Type B pancreatic cell (in vitro differentiated cells): Measurements from ENCODE around the gene TEX9. TPM values are rescaled to one million over a fixed set of nuclear protein-coding genes. Genes with fewer than 3 reads are reported as not detected.
"Not testable (repeated sequence)": the region's sequence is repeated elsewhere in the genome, so short reads cannot be mapped to it uniquely, and the experiment has no call there.

Experiments
- DNase-seq: peaks from one replicate; pipeline ENCODE4 v3.0.0; 2021; ENCODE audit warnings: mixed read lengths; ENCODE audit not compliant: unreplicated experiment; ENCODE audit errors: extremely low spot score
- H3K27ac Mint-ChIP-seq: 2 replicates; pipeline ENCODE4 v1.8.0; 2021; ENCODE audit warnings: mild to moderate bottlenecking, mixed read lengths
- H3K27me3 Mint-ChIP-seq: 2 replicates; pipeline ENCODE4 v1.8.0; 2021; ENCODE audit warnings: mixed read lengths
- H3K36me3 Mint-ChIP-seq: 2 replicates; pipeline ENCODE4 v1.8.0; 2021; ENCODE audit warnings: mixed read lengths
- H3K4me1 Mint-ChIP-seq: one replicate; pipeline ENCODE4 v1.8.0; 2021; ENCODE audit warnings: mixed read lengths; ENCODE audit not compliant: unreplicated experiment
- H3K4me3 Mint-ChIP-seq: 2 replicates; pipeline ENCODE4 v1.8.0; 2021; ENCODE audit warnings: mild to moderate bottlenecking, mixed read lengths
- H3K9me3 Mint-ChIP-seq: 2 replicates; pipeline ENCODE4 v1.8.0; 2021; ENCODE audit warnings: mixed read lengths
- CTCF ChIP-seq: fragments of 200-600 bp; sonication (generic); conservative IDR thresholded peaks from 2 replicates; pipeline ENCODE4 v1.5.0; 2021; ENCODE audit warnings: antibody characterized with exemption, mild to moderate bottlenecking
- total RNA-seq: library from RNA; stranded (reverse); gene quantifications from 2 replicates; pipeline ENCODE4 v1.2.1, GENCODE V29; 2021; ENCODE audit warnings: low replicate concordance

The TEX9 gene
- total RNA-seq, 1 donor from 2014 or later: 23.7 TPM

- no peak for DNase-seq
- TF ChIP-seq CTCF: no peak
- Mint-ChIP-seq H3K27ac (no peak overlapping the region), H3K36me3 (peaks cover 30% of the 10 kb centered on the region), H3K27me3 (no peaks in the 10 kb centered on the region), H3K4me3 (no peak overlapping the region), H3K4me1 (no peaks in the 10 kb centered on the region), H3K9me3 (peaks cover 4% of the 10 kb centered on the region)
Observed at GRCh38 chr15:56383010-56383409, 17.8 kb downstream of the TEX9 start.

GRCh38 chr15:56385908-56386307 lies 20.7 kb downstream of the TEX9 start:
- Mint-ChIP-seq H3K4me3 (no peak overlapping the region), H3K27me3 (no peaks in the 10 kb centered on the region), H3K36me3 (peaks cover 21% of the 10 kb centered on the region), H3K4me1 (no peaks in the 10 kb centered on the region), H3K27ac (no peak overlapping the region), H3K9me3 (peaks cover 4% of the 10 kb centered on the region)
- DNase-seq: no peak
- TF ChIP-seq CTCF: no peak

GRCh38 chr15:56390739-56391267 lies 25.6 kb downstream of the TEX9 start:
- no peak for DNase-seq
- no peak for TF ChIP-seq CTCF
- no peaks in the 10 kb centered on the region for H3K27me3 Mint-ChIP-seq
- H3K36me3 Mint-ChIP-seq: peaks cover 27% of the 10 kb centered on the region
- no peak overlapping the region for H3K4me3 Mint-ChIP-seq
- no peaks in the 10 kb centered on the region for H3K4me1 Mint-ChIP-seq
- no peak overlapping the region for H3K27ac Mint-ChIP-seq
- peaks cover 4% of the 10 kb centered on the region for H3K9me3 Mint-ChIP-seq

- Mint-ChIP-seq H3K4me1 (no peaks in the 10 kb centered on the region), H3K36me3 (peaks cover 35% of the 10 kb centered on the region), H3K9me3 (peaks cover 10% of the 10 kb centered on the region), H3K27me3 (no peaks in the 10 kb centered on the region), H3K4me3 (no peak overlapping the region), H3K27ac (no peak overlapping the region)
- DNase-seq: no peak
- no peak for TF ChIP-seq CTCF
Observed at GRCh38 chr15:56393277-56393676, 28.1 kb downstream of the TEX9 start.

- H3K4me3 Mint-ChIP-seq: no peak overlapping the region
- H3K9me3 Mint-ChIP-seq: peaks cover 10% of the 10 kb centered on the region
- H3K36me3 Mint-ChIP-seq: peaks cover 34% of the 10 kb centered on the region
- no peak for DNase-seq
- no peak overlapping the region for H3K27ac Mint-ChIP-seq
- TF ChIP-seq CTCF: no peak
- H3K27me3 Mint-ChIP-seq: no peaks in the 10 kb centered on the region
- no peaks in the 10 kb centered on the region for H3K4me1 Mint-ChIP-seq
Observed at GRCh38 chr15:56394909-56395308, 29.7 kb downstream of the TEX9 start.

GRCh38 chr15:56397325-56397724 lies 32.1 kb downstream of the TEX9 start:
- Mint-ChIP-seq H3K9me3 (peaks cover 16% of the 10 kb centered on the region), H3K36me3 (peaks cover 42% of the 10 kb centered on the region)
- H3K27ac Mint-ChIP-seq, H3K4me3 Mint-ChIP-seq, DNase-seq, H3K27me3 Mint-ChIP-seq, H3K4me1 Mint-ChIP-seq: not testable (repeated sequence)

GRCh38 chr15:56399209-56399608 lies 34.0 kb downstream of the TEX9 start:
- not testable (repeated sequence) for H3K4me3 Mint-ChIP-seq, H3K27ac Mint-ChIP-seq, H3K4me1 Mint-ChIP-seq, DNase-seq, H3K27me3 Mint-ChIP-seq
- Mint-ChIP-seq H3K36me3 (peaks cover 42% of the 10 kb centered on the region), H3K9me3 (peaks cover 20% of the 10 kb centered on the region)
